HepG2 (cell line): Measurements from ENCODE around the gene NCOA1. TPM values are rescaled to one million over a fixed set of nuclear protein-coding genes. Genes with fewer than 3 reads are reported as not detected.

Experiments used
- CTCF ChIP-seq: sonication (generic); formaldehyde crosslinking; IDR thresholded peaks from 2 replicates; pipeline ENCODE4 v1.5.0; 2020; ENCODE audit warnings: mild to moderate bottlenecking, missing genetic modification reagents, moderate library complexity
- DDIT3 ChIP-seq: sonication (generic); formaldehyde crosslinking; IDR thresholded peaks from 2 replicates; pipeline ENCODE4 v1.4.0; 2020; ENCODE audit warnings: mild to moderate bottlenecking, missing genetic modification reagents
- DMTF1 ChIP-seq: sonication (generic); formaldehyde crosslinking; IDR thresholded peaks from 2 replicates; pipeline ENCODE4 v1.4.0; 2020; ENCODE audit warnings: mild to moderate bottlenecking, missing genetic modification reagents
- JUNB ChIP-seq: sonication (generic); formaldehyde crosslinking; IDR thresholded peaks from 2 replicates; pipeline ENCODE4 v1.8.0; 2022; ENCODE audit warnings: missing genetic modification reagents, mild to moderate bottlenecking, borderline replicate concordance
- KAT7 ChIP-seq: IDR thresholded peaks from 2 replicates; pipeline ENCODE4 v1.6.1; 2018; ENCODE audit warnings: borderline replicate concordance, missing compliant biosample characterization
- MATR3 ChIP-seq: sonication (generic); formaldehyde crosslinking; IDR thresholded peaks from 2 replicates; pipeline ENCODE4 v1.4.0; 2020; ENCODE audit warnings: missing genetic modification reagents
- NR2F6 ChIP-seq, 2 experiments: IDR thresholded peaks; 2 replicates each; pipeline ENCODE4 v1.6.1; 2016; ENCODE audit warnings: antibody characterized with exemption in 1 of 2, mild to moderate bottlenecking in 1 of 2
- SRSF1 ChIP-seq: fragments of 200-400 bp; formaldehyde crosslinking; optimal IDR thresholded peaks from 2 replicates; pipeline ENCODE3; 2017; ENCODE audit warnings: mild to moderate bottlenecking, low read depth, low read length, moderate library complexity
- ZNF678 ChIP-seq: sonication (generic); formaldehyde crosslinking; IDR thresholded peaks from 2 replicates; pipeline ENCODE4 v1.4.0; 2020; ENCODE audit warnings: mild to moderate bottlenecking, missing genetic modification reagents
- ZNF878 ChIP-seq: sonication (generic); formaldehyde crosslinking; IDR thresholded peaks from 2 replicates; pipeline ENCODE4 v1.8.1; 2023; ENCODE audit warnings: mild to moderate bottlenecking, missing genetic modification reagents, moderate library complexity
- ZSCAN9 ChIP-seq: IDR thresholded peaks from 2 replicates; pipeline ENCODE4 v1.6.1; 2016; ENCODE audit warnings: borderline replicate concordance
- polyA plus RNA-seq, 8 experiments: library from polyadenylated mRNA; depleted of rRNA in 3 of 8; stranded (reverse) in 7 of 8; unstranded in 1 of 8; fragments of >200 nt; fragmentation: Illumina TruSeq in 4 of 8; extraction: Trizol in 4 of 8; gene quantifications; 2 replicates each; pipeline versions ENCODE4 v1.2.1 to v1.2.3, GENCODE V29; 2011 to 2016; ENCODE audit warnings: low read depth in 4 of 8, missing spikeins in 1 of 8, mixed read lengths in 1 of 8; ENCODE audit not compliant: insufficient read depth in 1 of 8
- total RNA-seq, 5 experiments: library from RNA; depleted of rRNA; stranded (reverse); fragments of >200 nt; fragmentation: Illumina TruSeq; extraction: Trizol; gene quantifications; 2 replicates each; pipeline ENCODE4 v1.2.3, GENCODE V29; 2016; ENCODE audit warnings: low read depth in 1 of 5

The NCOA1 gene
- total and polyA plus RNA-seq, 2 of the 13 experiments (the other 11 are each of a cell fraction or from before 2014, with no cell fraction given): 10.0 to 10.4 TPM

- no peak for TF ChIP-seq CTCF
- no peak for TF ChIP-seq SRSF1
- no peak for TF ChIP-seq DDIT3 (CRISPR knock-in tag)
- TF ChIP-seq ZNF878: no peak
- no peak for TF ChIP-seq DMTF1
- no peak for TF ChIP-seq KAT7 (CRISPR knock-in tag)
- no peak for TF ChIP-seq ZSCAN9 (CRISPR knock-in tag)
- no peak for TF ChIP-seq NR2F6 (IDR thresholded peaks at IDR 0.05)
- no peak for TF ChIP-seq NR2F6 (CRISPR knock-in tag; IDR thresholded peaks at IDR 0.05)
- no peak for TF ChIP-seq ZNF678 (CRISPR knock-in tag)
- no peak for TF ChIP-seq JUNB (CRISPR knock-in tag)
- no peak for TF ChIP-seq MATR3 (CRISPR knock-in tag)
Measured at GRCh38 chr2:24577481-24577880, 86.4 kb downstream of the NCOA1 start (continued).
